ENCODE results near the gene ATP10B. TPM values are rescaled to one million over a fixed set of nuclear protein-coding genes. Genes with fewer than 3 reads are reported as not detected.

ATP10B gene
- total and polyA plus RNA-seq, 2 donors: 0.22 to 3.4 TPM

DNA sequence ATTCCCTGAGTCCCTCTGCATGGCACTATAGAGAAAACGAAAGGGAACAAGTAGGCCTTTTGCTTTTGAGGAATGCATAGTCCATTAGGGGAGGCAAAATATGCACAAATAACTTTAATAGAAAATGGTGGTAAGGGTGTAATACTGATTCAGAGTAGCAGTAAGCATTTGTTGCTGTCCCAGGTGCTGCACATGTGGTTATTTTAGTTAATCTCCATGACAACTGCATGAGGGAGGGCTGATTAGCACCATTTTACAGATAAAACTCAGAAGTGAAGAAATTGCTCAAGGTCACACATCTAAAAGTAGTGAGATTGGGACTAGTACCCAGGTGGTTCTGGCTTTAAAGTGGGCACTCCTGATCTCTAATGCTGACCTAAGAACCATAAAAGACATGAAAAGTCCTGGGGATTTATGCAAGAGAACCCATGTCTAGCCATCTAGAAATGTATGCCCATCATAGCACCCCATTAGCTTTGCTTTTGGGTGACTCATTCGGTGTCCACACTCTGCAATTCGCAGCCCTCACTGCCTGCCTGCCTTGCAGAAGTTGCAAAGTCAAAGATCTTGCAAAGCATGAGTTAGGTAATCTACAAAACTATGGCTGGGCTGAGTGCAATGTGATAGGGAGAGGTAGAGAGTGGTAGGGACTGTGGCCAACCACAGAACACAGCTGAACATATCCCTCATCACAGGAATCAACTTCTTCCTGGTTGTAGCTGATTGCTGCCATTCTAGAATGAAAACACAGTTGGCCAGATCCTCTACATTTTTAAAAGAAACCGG lies 235.1 kb downstream of the ATP10B start:
- 86% methylated on average over 4 of the region's 4 CpGs for WGBS
- no peaks in the 10 kb centered on the region for H3K4me1 ChIP-seq (ENCODE audit: insufficient read depth)
- H3K4me3 ChIP-seq (ENCODE audit: low read depth, low read length): no peak overlapping the region
- no peak overlapping the region for H3K27ac ChIP-seq (ENCODE audit: low read depth)
- no peak for DNase-seq (ENCODE audit: extremely low spot score)
- H3K36me3 ChIP-seq (ENCODE audit: insufficient read depth): no peaks in the 10 kb centered on the region

DNA sequence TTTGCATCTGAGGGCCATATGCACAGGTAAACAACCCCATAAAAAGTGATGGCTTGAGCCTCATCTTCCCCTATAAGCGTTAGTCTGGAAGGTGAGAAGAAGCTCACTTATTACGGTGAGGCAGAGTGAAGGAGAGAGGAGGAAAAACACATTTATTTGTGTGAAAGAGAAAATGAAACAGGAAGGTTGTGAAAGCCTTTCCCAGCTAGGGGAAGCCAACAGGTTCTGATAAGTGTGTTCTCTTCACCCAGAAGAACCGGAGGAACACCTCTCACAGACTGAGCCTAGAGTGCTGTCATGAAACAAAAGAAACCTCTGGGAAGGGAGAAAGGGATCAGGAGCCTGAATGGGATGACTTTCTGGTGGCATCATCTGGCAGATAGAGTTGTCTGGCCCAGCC lies 237.9 kb downstream of the ATP10B start:
- 74% methylated on average over 3 of the region's 3 CpGs for WGBS

DNA sequence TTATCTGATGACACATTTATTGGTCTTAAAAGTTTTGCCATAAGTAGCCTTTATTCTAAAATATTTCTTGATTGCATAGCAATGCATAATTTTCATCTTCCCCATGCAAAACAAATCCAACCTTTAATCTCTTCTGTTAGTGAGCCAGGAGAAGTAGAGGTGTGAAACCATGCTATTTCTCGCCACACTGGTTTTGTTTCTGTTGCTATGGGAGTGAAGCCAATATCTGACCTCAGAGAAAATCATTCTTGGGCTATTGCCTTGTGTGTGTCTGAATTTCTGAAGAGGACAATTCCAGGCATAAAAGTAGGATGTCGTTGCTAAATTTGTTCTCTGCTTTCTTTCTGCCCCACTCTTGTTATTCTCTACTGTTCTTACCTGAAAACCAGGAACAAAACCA lies 246.7 kb downstream of the ATP10B start:
- DNase-seq (ENCODE audit: extremely low spot score): no peak
- Histone ChIP-seq H3K4me3 (ENCODE audit: low read depth, low read length) (no peak overlapping the region), H3K36me3 (ENCODE audit: insufficient read depth) (no peaks in the 10 kb centered on the region), H3K27ac (ENCODE audit: low read depth) (no peak overlapping the region), H3K4me1 (ENCODE audit: insufficient read depth) (no peaks in the 10 kb centered on the region)
- WGBS: 47% methylated on average over 2 of the region's 2 CpGs

More for the DNA sequence above, 237.9 kb downstream of the ATP10B start:
- Histone ChIP-seq H3K27ac (ENCODE audit: low read depth) (no peak overlapping the region), H3K36me3 (ENCODE audit: insufficient read depth) (no peaks in the 10 kb centered on the region), H3K4me1 (ENCODE audit: insufficient read depth) (no peaks in the 10 kb centered on the region), H3K4me3 (ENCODE audit: low read depth, low read length) (no peak overlapping the region)
- no peak for DNase-seq (ENCODE audit: extremely low spot score)

DNA sequence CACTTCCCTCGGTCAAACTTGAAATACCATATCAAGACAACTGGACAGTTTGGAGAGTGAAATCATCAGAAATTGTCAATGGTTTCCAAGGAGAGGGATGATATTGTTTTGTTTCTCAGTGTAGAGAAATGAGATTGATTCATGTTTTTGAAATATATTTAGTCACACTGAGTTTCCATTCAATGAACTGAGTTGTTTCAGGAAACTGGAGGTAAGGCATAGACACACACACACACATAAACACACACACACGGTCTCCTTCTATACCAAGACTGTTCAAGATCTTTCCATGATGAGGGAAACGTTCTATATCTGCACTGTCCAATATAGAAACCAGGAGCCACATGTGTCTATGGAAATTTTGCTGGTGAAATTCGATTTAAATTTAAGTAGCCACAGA lies 247.5 kb downstream of the ATP10B start:
- 76% methylated on average over 4 of the region's 4 CpGs for WGBS
- Histone ChIP-seq H3K36me3 (ENCODE audit: insufficient read depth) (no peaks in the 10 kb centered on the region), H3K27ac (ENCODE audit: low read depth) (no peak overlapping the region), H3K4me1 (ENCODE audit: insufficient read depth) (no peaks in the 10 kb centered on the region), H3K4me3 (ENCODE audit: low read depth, low read length) (no peak overlapping the region)
- DNase-seq (ENCODE audit: extremely low spot score): no peak

DNA sequence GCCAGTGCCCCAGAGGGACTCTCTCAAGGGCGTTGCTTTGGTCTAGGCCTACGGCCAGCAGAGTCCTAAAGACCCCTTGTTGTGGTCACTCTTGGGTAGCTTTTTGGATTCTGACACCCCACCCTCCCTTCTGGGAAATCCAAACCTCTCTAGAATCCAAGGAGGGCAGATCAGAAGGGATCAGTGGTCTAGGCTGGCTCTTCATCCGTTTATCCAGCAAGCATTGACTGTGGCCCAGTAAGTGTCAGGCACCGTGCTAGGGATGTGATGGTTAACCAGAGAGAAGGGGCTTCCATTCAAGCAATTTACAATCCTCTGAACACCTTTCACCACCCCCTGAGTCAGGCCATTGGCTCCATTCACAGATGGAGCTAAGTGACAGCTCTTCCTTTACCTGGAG lies 249.3 kb downstream of the ATP10B start:
- 92% methylated on average over 4 of the region's 4 CpGs for WGBS
- H3K4me1 ChIP-seq (ENCODE audit: insufficient read depth): no peaks in the 10 kb centered on the region
- H3K36me3 ChIP-seq (ENCODE audit: insufficient read depth): no peaks in the 10 kb centered on the region
- DNase-seq (ENCODE audit: extremely low spot score): no peak
- H3K27ac ChIP-seq (ENCODE audit: low read depth): no peak overlapping the region
- H3K4me3 ChIP-seq (ENCODE audit: low read depth, low read length): no peak overlapping the region

DNA sequence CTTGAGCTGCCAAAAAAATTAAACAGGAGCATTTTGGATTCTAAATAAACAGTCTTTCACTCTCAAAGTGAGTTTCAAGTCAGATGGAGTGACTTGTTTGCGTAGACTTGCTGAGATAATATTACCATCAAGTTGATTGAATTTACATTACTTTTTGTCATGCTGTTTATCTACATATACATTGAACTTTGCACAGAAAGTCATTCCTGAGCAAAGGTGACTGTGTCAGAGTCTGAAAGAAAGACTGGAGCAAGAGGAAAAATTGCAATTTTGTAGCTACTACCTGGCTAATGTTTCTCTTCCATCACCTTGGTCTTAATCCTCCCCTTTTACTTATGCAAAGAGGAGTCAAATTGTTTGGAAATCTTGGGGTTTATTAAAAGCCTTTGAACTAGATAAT lies 251.0 kb downstream of the ATP10B start:
- DNase-seq (ENCODE audit: extremely low spot score): no peak
- H3K27ac ChIP-seq (ENCODE audit: low read depth): no peak overlapping the region
- H3K4me1 ChIP-seq (ENCODE audit: insufficient read depth): no peaks in the 10 kb centered on the region
- 72% methylated on average over 1 of the region's 1 CpG for WGBS
- H3K4me3 ChIP-seq (ENCODE audit: low read depth, low read length): no peak overlapping the region
- H3K36me3 ChIP-seq (ENCODE audit: insufficient read depth): no peaks in the 10 kb centered on the region

DNA sequence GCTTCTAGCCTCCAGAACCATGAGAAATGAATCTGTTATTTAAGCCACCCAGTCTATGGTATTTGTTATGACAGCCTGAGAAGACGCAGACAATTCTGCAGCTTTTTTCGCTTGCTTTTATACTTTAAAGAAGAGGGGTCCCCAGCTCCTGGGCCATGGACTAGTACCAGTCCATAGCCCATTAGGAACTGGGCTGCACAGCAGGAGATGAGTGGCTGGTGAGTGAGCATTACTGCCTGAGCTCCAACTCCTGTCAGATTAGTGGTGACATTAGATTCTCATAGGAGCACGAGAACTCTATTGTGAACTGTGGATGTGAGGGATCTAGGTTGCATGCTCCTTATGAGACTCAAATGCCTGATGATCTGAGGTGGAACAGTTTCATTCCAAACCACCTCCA lies 278.7 kb downstream of the ATP10B start:
- H3K4me3 ChIP-seq (ENCODE audit: low read depth, low read length): no peak overlapping the region
- no peaks in the 10 kb centered on the region for H3K36me3 ChIP-seq (ENCODE audit: insufficient read depth)
- WGBS: 96% methylated on average over 3 of the region's 3 CpGs
- no peak overlapping the region for H3K27ac ChIP-seq (ENCODE audit: low read depth)
- no peak for DNase-seq (ENCODE audit: extremely low spot score)
- no peaks in the 10 kb centered on the region for H3K4me1 ChIP-seq (ENCODE audit: insufficient read depth)

DNA sequence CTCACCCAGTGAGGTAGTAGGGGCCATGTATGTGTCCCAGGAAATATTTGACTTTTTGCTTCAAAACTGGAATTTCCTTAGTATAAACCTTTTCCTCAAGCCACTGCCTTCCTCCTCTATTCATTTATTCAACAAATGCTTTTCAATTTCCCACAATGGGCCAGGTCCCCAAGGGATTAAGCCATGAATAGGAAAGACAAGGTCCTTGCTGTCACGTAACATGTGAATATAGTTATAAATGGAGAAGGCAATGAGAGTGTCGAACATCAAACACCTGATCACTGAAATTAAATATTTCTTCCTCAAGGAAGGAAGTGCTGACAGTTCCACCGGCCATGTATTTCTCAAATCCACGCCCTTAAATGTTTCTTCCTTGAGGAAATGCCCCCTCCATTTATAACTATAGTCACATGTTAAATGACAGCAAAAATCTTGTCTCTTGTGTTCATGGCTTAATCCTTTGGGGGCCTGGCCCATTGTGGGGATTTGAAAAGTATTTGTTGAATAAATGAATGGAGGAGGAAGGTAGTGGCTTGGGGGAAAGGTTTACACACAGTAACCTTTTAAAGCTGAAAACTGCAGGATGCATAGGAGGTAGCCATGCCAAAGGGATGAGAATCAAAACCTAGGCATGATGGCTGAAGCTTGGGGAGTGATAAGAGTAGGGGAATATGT lies 284.8 kb downstream of the ATP10B start:
- no peak overlapping the region for H3K4me3 ChIP-seq (ENCODE audit: low read depth, low read length)
- 87% methylated on average over 4 of the region's 4 CpGs for WGBS

DNA sequence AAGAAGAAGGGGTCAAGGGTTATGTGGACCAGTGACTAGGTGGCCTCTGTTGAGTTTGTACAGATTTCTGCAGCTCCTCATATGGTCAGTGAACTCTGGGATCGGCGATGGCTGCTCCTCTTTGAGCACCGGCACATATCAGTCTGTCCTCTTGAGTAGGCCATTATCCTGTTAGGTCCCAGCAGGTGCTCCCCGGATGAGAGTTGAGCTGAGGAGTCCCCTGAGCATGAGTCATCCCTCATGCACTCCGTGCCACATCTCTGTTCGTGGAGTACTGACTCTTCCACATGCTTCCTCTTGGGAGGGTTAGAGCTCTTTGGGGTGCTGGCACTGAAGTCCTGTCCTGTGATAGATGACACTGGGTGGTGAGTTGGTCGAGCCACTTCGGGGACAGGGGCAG lies 286.6 kb downstream of the ATP10B start:
- H3K4me1 ChIP-seq (ENCODE audit: insufficient read depth): no peaks in the 10 kb centered on the region
- DNase-seq (ENCODE audit: extremely low spot score): no peak
- 79% methylated on average over 8 of the region's 8 CpGs for WGBS
- no peak overlapping the region for H3K4me3 ChIP-seq (ENCODE audit: low read depth, low read length)
- no peak overlapping the region for H3K27ac ChIP-seq (ENCODE audit: low read depth)
- H3K36me3 ChIP-seq (ENCODE audit: insufficient read depth): no peaks in the 10 kb centered on the region

More for the DNA sequence above, 284.8 kb downstream of the ATP10B start:
- H3K36me3 ChIP-seq (ENCODE audit: insufficient read depth): no peaks in the 10 kb centered on the region
- DNase-seq (ENCODE audit: extremely low spot score): no peak
- H3K27ac ChIP-seq (ENCODE audit: low read depth): no peak overlapping the region
- H3K4me1 ChIP-seq (ENCODE audit: insufficient read depth): no peaks in the 10 kb centered on the region

DNA sequence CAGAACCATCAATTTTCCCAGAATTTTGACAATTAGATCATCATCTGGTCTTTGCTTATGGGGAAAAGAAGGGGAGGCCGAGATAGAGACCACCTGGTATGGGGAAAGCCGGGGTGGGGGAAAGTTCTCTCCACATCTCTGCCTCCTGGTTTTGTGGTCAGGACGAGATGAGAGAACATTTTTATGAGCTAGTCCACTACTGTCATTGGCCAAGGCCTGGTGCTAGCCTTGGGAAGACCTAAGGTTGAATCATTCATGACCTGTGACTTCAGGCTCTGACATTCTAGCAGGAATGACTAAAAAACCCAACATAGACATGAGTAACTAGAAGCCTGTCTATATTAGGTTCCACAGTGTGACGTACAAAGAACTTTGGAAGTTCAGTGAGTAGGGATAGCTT lies 295.2 kb downstream of the ATP10B start:
- Histone ChIP-seq H3K27ac (ENCODE audit: low read depth) (no peak overlapping the region), H3K4me1 (ENCODE audit: insufficient read depth) (no peaks in the 10 kb centered on the region), H3K36me3 (ENCODE audit: insufficient read depth) (no peaks in the 10 kb centered on the region), H3K4me3 (ENCODE audit: low read depth, low read length) (no peak overlapping the region)
- DNase-seq (ENCODE audit: extremely low spot score): no peak
- 81% methylated on average over 4 of the region's 4 CpGs for WGBS

DNA sequence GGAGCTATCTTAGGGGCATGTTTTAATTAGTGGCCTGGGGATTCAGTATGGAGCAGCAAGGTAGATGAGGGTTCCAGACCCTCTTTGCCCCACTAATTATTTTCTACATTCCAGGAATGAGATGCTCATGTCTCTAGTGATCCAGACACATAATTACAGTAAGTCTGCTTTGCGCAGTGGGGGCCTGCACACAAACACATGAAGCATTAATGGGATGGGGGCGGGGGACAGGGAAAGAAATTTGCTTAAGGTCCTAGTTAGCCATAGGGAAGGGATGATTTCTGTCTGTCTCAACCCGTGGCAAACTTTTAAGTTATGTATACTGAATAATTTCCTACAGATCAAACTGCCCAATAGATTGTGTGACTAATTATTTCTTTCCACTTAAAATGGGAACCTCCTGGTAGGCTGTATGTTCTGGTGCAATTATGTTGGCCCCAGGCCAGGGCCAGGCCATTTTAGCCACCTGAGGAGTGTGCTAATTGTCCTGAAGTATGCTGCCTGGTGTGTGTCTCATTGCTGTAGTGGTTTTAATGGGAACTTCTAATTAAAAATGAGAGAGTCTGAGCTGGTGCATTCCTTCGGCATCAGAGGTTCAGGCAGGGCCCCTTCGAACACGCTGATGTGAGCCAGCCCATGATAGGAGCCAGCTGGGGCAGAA lies 295.9 kb downstream of the ATP10B start:
- H3K4me3 ChIP-seq (ENCODE audit: low read depth, low read length): no peak overlapping the region
- no peak overlapping the region for H3K27ac ChIP-seq (ENCODE audit: low read depth)
- WGBS: 65% methylated on average over 6 of the region's 6 CpGs
- H3K36me3 ChIP-seq (ENCODE audit: insufficient read depth): no peaks in the 10 kb centered on the region
- no peaks in the 10 kb centered on the region for H3K4me1 ChIP-seq (ENCODE audit: insufficient read depth)
- no peak for DNase-seq (ENCODE audit: extremely low spot score)

DNA sequence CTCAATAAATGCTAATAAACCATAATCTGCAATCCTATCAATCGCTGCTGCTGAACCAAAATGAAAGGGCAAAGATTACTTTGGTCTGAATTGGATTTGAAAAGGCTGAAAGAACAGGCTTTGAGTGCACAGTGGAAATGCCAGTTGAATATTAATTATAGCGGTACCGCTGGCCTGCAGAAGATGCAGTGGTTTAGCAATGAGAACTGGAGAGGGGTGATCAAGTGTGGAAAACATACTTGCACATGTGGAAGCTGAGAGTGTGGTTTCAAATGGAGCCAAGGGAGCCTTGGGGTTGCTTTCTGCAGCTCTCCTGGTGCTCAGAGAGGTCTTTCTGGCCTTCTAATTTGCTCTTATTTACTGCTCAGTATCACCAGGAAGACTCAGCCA lies 296.4 kb downstream of the ATP10B start:
- Histone ChIP-seq H3K36me3 (ENCODE audit: insufficient read depth) (no peaks in the 10 kb centered on the region), H3K27ac (ENCODE audit: low read depth) (no peak overlapping the region), H3K4me1 (ENCODE audit: insufficient read depth) (no peaks in the 10 kb centered on the region), H3K4me3 (ENCODE audit: low read depth, low read length) (no peak overlapping the region)
- no peak for DNase-seq (ENCODE audit: extremely low spot score)
- 92% methylated on average over 3 of the region's 3 CpGs for WGBS

DNA sequence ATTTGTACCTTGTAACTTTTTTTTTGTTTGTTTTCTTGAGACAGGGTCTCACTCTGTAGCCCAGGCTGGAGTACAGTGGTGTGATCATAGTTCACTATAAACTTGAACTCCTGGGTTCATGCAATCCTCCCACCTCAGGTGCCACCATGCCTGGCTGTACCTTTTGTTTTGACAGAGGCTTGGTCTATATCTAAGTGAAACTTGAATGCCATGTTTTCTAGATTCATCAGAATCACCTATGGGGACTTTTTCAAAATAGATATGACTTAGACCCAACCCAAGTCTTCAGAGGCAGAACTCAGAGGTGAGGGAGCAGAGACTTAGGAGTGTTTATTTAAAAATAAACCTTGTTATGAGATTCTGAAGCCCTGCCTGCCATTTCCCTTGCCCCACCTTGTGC lies 301.9 kb downstream of the ATP10B start:
- H3K27ac ChIP-seq (ENCODE audit: low read depth): no peak overlapping the region
- no peak for DNase-seq (ENCODE audit: extremely low spot score)
- H3K4me1 ChIP-seq (ENCODE audit: insufficient read depth): no peaks in the 10 kb centered on the region
- no peak overlapping the region for H3K4me3 ChIP-seq (ENCODE audit: low read depth, low read length)
- H3K36me3 ChIP-seq (ENCODE audit: insufficient read depth): no peaks in the 10 kb centered on the region

All from urinary bladder (tissue), 4 donors.